Measurements from ENCODE around the gene CBX6.

Gene CBX6

GRCh38 chr22:38873469-38874411, 1.7 kb upstream of the CBX6 start:
- DNase-seq (ENCODE audit: low spot score) (no peak), FAIRE-seq (no peak)

- DNase-seq (ENCODE audit: low spot score): no peak
- no peak for FAIRE-seq
These were observed 824 bp upstream of the CBX6 start for GRCh38 chr22:38872831-38873248.

DNA sequence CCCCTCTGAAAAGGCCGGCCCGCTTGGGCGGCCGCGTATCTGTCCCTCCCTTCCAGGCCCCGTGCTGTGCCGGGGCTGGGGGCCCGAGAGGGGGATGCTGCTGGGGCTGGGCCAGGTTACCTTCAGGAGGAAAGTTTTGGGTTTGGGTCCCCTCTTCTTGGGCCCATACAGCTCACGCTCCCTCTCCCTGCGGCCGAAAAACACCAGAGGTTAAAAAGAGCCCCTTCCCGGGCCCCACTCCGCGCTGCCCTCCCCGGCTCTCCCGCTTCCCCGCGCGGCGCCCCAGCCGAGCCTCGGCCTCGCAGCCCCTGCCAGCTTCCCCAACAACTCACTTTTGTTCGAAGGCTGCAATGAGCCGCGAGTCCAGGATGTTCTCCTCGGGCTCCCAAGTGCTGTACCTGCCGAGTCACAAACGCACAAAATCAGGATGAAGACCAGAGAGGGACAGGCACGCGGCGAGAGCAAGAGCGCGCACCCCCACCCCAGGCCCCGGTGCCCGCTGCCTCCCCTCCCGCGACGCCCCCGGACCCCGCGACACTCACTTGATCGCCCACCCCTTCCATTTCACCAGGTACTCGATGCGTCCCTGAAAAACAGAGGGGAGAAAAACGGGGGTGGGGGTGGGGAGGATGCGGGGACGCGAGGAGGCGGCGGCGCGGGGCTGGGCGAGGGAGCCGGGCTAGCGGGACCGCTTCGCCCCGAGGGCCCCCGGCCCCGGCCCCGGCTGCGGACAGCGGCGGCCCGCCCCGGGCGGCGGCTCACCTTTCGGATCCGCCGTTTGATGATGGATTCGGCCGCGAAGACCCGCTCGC, 450 bp downstream of the CBX6 start:
- FAIRE-seq (no peak), DNase-seq (ENCODE audit: low spot score) (no peak)

GRCh38 chr22:38870791-38871359, 1.1 kb downstream of the CBX6 start:
- DNase-seq (ENCODE audit: low spot score): no peak
- FAIRE-seq: no peak

DNA sequence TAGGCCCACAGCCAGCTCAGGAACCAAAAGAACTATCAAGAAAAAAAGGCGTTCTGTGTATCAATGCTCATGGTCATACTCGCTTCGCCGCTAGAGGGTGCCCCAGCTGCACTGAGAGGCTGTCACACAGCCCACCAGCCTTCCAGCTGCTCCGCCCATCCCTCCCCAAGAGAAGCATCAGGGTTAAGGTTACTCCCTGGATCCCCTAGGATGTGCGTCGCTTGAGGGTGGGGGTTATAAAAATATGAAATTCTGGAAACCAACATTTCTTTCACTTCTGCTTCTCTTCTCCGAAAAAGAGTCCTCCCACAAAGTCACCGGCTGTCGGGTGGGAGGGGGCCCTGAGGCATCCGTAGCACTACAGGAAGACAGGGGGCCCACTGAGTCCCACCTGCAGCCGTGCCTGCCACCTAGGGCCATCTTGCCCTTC, 1.7 kb downstream of the CBX6 start:
- peak; percentile 2 for FAIRE-seq
- peak; percentile 67 for DNase-seq (ENCODE audit: low spot score)

DNA sequence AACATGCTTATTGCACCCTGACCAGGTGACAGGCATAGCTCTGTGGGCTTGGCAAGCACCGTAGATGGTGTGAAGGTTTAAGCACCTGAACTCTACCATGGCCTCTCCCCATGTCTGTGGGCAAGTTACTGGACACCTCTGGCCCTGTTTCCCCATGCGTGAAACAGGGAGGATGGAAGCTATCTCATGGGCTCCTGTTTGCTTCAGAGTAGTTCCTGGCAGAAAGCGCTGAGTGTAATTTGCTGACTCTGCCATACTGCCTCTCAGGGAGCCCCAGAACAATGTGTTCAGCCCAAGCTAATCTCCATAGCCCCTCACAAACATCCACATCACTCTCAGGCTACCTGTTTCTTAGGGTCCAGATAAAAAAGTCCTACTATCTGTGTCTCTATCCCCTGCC, 2.4 kb downstream of the CBX6 start:
- DNase-seq (ENCODE audit: low spot score) (no peak), FAIRE-seq (no peak)

DNA sequence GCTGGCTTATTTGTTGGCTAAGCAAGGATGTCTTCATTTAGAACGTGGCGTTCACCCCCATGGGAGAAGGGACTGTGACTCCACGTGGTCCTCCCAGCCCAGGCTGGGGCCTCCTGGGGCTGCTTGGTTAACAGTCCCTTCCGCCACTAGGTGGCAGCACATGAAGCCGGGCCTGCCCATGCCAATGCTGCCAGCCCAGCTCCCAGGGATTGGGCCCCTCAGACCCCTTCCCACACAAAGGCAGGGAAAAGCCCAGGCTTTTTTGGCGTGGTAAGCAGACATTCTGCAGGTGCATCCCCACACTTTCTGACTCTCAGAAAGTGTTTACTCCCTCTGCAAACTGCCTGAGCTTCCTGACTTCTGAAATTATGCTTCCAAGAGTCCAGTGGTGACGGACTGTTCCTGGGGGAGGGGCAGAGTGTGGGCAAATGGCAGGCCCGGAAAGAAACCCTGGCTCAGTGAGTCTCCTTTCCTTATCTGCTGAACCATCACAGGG, 3.1 kb downstream of the CBX6 start:
- DNase-seq (ENCODE audit: low spot score) (peak; percentile 27), FAIRE-seq (no peak)

DNA sequence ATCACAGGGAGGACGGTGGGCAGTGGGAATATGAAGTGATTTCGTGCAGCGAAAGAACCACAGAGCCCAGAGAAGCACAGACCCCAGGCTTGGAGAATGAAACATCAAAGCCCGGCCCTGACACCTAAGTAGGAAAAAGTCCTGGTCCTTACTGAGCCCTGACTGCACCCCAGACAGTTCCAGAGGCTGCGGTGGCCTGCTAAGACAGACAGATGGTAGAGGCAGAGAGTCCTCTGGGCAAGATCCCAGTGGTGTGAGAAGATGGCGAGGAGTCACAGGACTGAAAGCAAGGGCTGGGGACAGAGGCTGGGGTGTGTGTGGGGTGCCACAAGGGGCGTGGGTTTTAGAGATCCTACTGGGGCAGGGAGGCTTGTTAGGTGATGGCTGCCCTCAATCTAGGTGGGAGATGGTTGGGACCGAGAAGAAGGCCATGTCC, 3.7 kb downstream of the CBX6 start:
- FAIRE-seq: no peak
- no peak for DNase-seq (ENCODE audit: low spot score)

DNA sequence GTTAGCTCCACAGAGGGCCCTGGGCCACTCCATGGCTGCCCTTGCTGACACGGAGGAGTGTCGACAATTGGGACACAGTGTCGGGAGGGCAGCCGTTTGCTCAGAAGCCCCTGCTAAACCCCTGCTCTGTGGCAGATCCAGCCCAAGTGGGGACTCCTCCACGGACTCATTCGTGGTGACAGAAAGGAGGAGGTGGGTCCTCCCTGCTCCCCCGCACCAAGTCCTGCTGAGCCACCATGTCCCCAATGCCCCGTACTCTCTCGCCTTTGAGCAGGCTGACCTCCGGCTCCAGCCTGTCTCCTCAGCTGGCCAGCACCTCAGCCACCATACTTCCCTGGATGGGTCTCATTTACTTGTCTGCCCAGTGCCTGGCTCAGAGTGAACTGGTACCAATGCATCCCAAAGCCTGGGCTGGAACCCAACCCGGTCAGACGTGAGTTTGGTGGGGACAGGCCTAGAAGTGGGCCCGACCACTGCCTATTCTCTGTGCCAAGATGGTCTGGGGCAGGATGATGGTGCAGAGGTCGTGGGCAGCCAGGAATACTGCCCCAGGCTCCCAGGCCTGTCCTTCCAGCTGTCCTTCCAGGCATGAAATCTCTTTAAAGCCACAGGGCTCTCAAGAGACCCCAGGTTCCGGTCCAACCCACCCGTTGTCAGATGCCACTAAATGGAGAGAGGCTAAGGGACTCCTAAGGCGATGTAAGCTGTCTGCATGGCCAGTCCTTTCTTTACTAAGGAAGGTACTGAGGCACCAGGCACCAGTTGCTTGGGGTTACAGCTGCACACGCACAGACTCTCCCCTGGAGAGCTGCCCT, 4.3 kb downstream of the CBX6 start:
- no peak for DNase-seq (ENCODE audit: low spot score)
- no peak for FAIRE-seq

DNA sequence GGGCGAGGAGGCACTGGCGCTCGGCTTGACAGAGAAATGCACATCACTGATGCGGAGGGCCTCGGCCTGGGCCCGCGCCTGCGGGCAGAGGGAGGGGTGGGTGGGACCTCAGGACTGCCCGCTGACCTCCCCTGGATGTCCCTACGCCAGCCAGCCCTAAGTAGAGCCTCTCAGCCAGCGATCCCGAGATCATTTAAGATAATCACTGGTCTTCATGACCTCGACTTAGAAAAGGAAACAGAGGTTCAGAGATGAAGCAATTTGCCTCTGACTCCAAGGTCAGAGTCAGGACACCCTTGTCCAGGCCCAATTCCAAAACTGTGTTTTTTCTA, 4.9 kb downstream of the CBX6 start:
- FAIRE-seq (no peak), DNase-seq (ENCODE audit: low spot score) (no peak)

- DNase-seq (ENCODE audit: low spot score): no peak
- FAIRE-seq: no peak
These were observed 5.5 kb downstream of the CBX6 start for GRCh38 chr22:38866399-38867123.

DNA sequence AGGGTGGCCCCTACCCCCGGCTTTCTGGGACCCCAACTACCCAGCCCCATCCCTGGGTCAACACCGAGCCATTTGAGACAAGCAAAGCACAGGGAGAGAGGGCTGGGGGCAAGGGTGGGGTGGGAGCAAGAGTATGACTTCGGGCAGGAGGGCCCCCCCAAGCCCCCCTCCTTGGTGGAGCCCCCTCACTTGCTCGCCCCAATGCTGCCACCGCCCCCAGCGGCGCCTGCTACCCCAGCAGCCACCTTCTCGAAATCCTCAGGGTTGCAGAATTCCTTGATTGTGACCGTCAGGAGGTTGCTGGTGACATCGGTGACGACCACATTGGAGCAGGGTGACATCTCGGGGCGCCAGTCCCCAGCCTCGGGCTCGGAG, 6.0 kb downstream of the CBX6 start:
- FAIRE-seq: no peak
- no peak for DNase-seq (ENCODE audit: low spot score)

- no peak for FAIRE-seq
- DNase-seq (ENCODE audit: low spot score): no peak
These were observed 6.6 kb downstream of the CBX6 start for GRCh38 chr22:38865201-38866023.

- FAIRE-seq (no peak), DNase-seq (ENCODE audit: low spot score) (no peak)
These were observed 7.4 kb downstream of the CBX6 start for GRCh38 chr22:38864361-38865191.

GRCh38 chr22:38863531-38864131, 8.4 kb downstream of the CBX6 start:
- FAIRE-seq: no peak
- DNase-seq (ENCODE audit: low spot score): no peak

DNA sequence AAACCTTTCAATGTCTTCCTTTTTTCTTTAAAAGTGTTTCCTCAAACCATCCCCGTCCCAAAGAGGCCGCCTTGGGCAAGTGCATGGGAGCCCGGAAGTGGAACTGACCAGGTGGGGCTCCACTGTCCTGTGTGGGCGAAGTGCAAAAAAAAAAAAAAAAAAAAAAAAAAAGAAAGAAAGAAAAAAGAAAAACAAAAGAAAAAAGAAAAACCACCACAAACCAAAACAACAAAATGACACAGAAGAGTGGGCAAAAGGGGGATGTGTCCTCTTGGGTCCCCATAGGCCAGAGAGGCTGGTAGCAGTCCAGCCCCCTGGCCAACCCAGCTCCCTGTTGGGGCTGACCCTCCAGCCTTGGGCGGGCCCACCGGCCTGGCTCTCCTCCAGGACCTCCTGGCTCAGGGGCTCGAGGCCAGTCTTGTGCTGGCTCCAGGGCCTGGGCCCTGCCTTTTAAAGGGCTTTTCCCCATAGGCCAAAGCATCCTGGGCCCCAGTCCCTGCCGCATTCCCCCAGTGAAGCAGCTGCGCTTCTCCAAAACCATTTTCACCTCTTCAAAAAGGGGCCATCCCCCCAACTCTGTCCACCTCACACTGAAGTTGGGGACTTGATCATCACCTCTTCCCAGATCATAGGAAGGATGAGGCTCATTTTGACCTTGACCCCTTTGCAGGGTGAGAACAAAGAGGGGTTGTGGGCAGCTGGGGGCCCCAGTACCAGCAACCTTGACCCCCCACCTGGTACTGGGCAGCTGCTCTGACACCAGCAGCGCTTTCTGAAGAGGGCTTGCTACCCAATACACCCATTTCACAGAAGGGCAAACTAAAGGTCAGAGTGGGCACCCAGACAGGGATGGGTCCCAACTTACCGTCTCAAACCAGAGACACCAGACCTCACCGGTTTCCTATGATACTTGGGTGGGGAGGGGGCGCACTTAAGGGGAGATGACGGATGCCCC, 9.4 kb downstream of the CBX6 start:
- no peak for FAIRE-seq
- no peak for DNase-seq (ENCODE audit: low spot score)

GRCh38 chr22:38861927-38862326, 10.1 kb downstream of the CBX6 start:
- DNase-seq (ENCODE audit: low spot score) (no peak), FAIRE-seq (no peak)
